ENCODE measurements around the gene GREB1L.

DNA sequence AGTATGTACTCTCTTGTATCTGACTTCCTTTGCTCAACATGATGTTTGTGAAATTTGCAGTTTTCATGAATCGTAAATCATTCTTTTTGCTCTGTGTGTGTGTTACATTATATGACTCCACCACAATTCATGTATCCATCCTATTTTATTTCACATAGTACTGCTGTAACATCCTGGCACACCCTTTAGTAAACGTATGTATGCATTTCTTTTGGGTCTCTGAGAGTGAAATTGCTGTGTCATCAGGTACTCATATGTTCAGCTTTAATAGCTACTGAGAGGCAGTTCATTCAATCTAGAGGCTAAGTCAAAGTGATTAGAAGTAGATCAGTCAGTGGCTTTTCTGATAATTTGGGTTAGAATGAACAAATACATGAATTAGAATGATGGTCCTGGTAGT, 239.7 kb downstream of the GREB1L start:
- TF ChIP-seq, protein P1, sequence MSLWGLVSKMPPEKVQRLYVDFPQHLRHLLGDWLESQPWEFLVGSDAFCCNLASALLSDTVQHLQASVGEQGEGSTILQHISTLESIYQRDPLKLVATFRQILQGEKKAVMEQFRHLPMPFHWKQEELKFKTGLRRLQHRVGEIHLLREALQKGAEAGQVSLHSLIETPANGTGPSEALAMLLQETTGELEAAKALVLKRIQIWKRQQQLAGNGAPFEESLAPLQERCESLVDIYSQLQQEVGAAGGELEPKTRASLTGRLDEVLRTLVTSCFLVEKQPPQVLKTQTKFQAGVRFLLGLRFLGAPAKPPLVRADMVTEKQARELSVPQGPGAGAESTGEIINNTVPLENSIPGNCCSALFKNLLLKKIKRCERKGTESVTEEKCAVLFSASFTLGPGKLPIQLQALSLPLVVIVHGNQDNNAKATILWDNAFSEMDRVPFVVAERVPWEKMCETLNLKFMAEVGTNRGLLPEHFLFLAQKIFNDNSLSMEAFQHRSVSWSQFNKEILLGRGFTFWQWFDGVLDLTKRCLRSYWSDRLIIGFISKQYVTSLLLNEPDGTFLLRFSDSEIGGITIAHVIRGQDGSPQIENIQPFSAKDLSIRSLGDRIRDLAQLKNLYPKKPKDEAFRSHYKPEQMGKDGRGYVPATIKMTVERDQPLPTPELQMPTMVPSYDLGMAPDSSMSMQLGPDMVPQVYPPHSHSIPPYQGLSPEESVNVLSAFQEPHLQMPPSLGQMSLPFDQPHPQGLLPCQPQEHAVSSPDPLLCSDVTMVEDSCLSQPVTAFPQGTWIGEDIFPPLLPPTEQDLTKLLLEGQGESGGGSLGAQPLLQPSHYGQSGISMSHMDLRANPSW (CRISPR knock-in tag; conservative IDR thresholded peaks at IDR 0.05; ENCODE audit: low read depth), result no peak
- TF ChIP-seq ETV6 (CRISPR knock-in tag; IDR thresholded peaks at IDR 0.05), result no peak
- TF ChIP-seq GTF2I (CRISPR knock-in tag; conservative IDR thresholded peaks at IDR 0.05), result no peak
- TF ChIP-seq, protein P2, sequence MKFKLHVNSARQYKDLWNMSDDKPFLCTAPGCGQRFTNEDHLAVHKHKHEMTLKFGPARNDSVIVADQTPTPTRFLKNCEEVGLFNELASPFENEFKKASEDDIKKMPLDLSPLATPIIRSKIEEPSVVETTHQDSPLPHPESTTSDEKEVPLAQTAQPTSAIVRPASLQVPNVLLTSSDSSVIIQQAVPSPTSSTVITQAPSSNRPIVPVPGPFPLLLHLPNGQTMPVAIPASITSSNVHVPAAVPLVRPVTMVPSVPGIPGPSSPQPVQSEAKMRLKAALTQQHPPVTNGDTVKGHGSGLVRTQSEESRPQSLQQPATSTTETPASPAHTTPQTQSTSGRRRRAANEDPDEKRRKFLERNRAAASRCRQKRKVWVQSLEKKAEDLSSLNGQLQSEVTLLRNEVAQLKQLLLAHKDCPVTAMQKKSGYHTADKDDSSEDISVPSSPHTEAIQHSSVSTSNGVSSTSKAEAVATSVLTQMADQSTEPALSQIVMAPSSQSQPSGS (CRISPR knock-in tag; IDR thresholded peaks at IDR 0.05; ENCODE audit: borderline replicate concordance, low read depth), result no peak
- TF ChIP-seq, protein P3, sequence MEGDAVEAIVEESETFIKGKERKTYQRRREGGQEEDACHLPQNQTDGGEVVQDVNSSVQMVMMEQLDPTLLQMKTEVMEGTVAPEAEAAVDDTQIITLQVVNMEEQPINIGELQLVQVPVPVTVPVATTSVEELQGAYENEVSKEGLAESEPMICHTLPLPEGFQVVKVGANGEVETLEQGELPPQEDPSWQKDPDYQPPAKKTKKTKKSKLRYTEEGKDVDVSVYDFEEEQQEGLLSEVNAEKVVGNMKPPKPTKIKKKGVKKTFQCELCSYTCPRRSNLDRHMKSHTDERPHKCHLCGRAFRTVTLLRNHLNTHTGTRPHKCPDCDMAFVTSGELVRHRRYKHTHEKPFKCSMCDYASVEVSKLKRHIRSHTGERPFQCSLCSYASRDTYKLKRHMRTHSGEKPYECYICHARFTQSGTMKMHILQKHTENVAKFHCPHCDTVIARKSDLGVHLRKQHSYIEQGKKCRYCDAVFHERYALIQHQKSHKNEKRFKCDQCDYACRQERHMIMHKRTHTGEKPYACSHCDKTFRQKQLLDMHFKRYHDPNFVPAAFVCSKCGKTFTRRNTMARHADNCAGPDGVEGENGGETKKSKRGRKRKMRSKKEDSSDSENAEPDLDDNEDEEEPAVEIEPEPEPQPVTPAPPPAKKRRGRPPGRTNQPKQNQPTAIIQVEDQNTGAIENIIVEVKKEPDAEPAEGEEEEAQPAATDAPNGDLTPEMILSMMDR (IDR thresholded peaks at IDR 0.05), result no peak

Measured in WTC11 (cell line).